MCF 10A (cell line): ENCODE results near the gene CALML6. TPM values are rescaled to one million over a fixed set of nuclear protein-coding genes. Genes with fewer than 3 reads are reported as not detected.

Experiments
- BruUV-seq: library from RNA; stranded (reverse); fragments of 400-500 nt; replicated peaks from 2 replicates; lab custom pipeline; 2021; lab: Mats Ljungman, UMichigan
- CTCF ChIA-PET: fragments of 300-600 bp; sonication (Branson Sonifier 250); formaldehyde crosslinking; extraction: SDS; loops from one replicate; lab custom pipeline; 2021; ENCODE audit warnings: antibody characterized with exemption, inconsistent platforms; lab: Yijun Ruan, JAX
- POLR2A ChIA-PET: fragments of 300-600, 350-650 bp; sonication (Branson Sonifier 250); formaldehyde crosslinking; extraction: SDS; loops from one replicate; lab custom pipeline; 2020; ENCODE audit warnings: antibody characterized with exemption, inconsistent platforms; lab: Yijun Ruan, JAX
- DNase-seq: peaks from one replicate; pipeline ENCODE4 v3.0.0-alpha.2; 2018; ENCODE audit not compliant: unreplicated experiment
- H3K27ac Mint-ChIP-seq: one replicate; pipeline ENCODE4 v1.8.0; 2022; ENCODE audit warnings: mild to moderate bottlenecking, low read depth, mixed read lengths; ENCODE audit not compliant: unreplicated experiment
- H3K27me3 Mint-ChIP-seq: one replicate; pipeline ENCODE4 v1.8.0; 2022; ENCODE audit warnings: mixed read lengths; ENCODE audit not compliant: insufficient read depth, unreplicated experiment
- H3K36me3 Mint-ChIP-seq: one replicate; pipeline ENCODE4 v1.8.0; 2022; ENCODE audit warnings: mild to moderate bottlenecking, moderate library complexity, mixed read lengths; ENCODE audit not compliant: insufficient read depth, unreplicated experiment
- H3K4me1 Mint-ChIP-seq: one replicate; pipeline ENCODE4 v1.8.0; 2022; ENCODE audit warnings: mixed read lengths; ENCODE audit not compliant: insufficient read depth, unreplicated experiment
- H3K4me3 Mint-ChIP-seq: one replicate; pipeline ENCODE4 v1.8.0; 2022; ENCODE audit warnings: mild to moderate bottlenecking, moderate library complexity, mixed read lengths; ENCODE audit not compliant: unreplicated experiment
- H3K9me3 Mint-ChIP-seq: one replicate; pipeline ENCODE4 v1.8.0; 2022; ENCODE audit warnings: mixed read lengths; ENCODE audit not compliant: unreplicated experiment
- CTCF ChIP-seq: fragments of 200-600 bp; IDR thresholded peaks from one replicate; pipeline ENCODE4 v1.8.0; 2022; ENCODE audit warnings: antibody characterized with exemption, mild to moderate bottlenecking; ENCODE audit not compliant: unreplicated experiment
- intact Hi-C: fragments of 100-400 bp; cut with micrococcal nuclease; formaldehyde crosslinking; loops from 2 replicates; pipeline ENCODE4 v1.14.1; 2022
- total RNA-seq: library from RNA; stranded (reverse); gene quantifications from 2 replicates; pipeline ENCODE4 v1.2.3, GENCODE V29; 2022

The CALML6 gene
- total RNA-seq, 1 experiment from 2014 or later, result 1.7 TPM

GRCh38 chr1:1926886-1927660, 12.0 kb downstream of the CALML6 start:
- BruUV-seq, result no TSS peak
- CTCF ChIA-PET, result interaction anchor here (0.6 kb wide), 1 partner anchor 16 kb away, joined by 3 read pairs; no protein-coding TSS in a partner anchor

GRCh38 chr1:1927751-1928150, 12.7 kb downstream of the CALML6 start:
- no peak overlapping the region for H3K27ac Mint-ChIP-seq
- no peaks in the 10 kb centered on the region for H3K9me3 Mint-ChIP-seq
- H3K27me3 Mint-ChIP-seq, result no peaks in the 10 kb centered on the region
- no peak for TF ChIP-seq CTCF
- H3K4me3 Mint-ChIP-seq, result no peak overlapping the region
- CTCF ChIA-PET, result interaction anchor here (0.6 kb wide), 1 partner anchor 15 kb away, joined by 3 read pairs; no protein-coding TSS in a partner anchor
- H3K4me1 Mint-ChIP-seq, result no peaks in the 10 kb centered on the region
- H3K36me3 Mint-ChIP-seq, result peaks cover 7% of the 10 kb centered on the region
- no TSS peak for BruUV-seq
- DNase-seq, result no peak
- intact Hi-C loops, result no loop called here
- POLR2A ChIA-PET, result interaction anchor here (0.6 kb wide), 1 partner anchor 76 kb away, joined by 3 read pairs; the partner anchor contains the start of gene CFAP74

More at GRCh38 chr1:1926886-1927660, 12.0 kb downstream of the CALML6 start:
- Mint-ChIP-seq H3K9me3 (no peaks in the 10 kb centered on the region), H3K4me1 (no peaks in the 10 kb centered on the region), H3K36me3 (peaks cover 7% of the 10 kb centered on the region), H3K4me3 (no peak overlapping the region), H3K27me3 (no peaks in the 10 kb centered on the region), H3K27ac (no peak overlapping the region)
- TF ChIP-seq CTCF, result no peak
- POLR2A ChIA-PET, result no interaction called here
- DNase-seq, result no peak
- intact Hi-C loops, result no loop called here

GRCh38 chr1:1928231-1929101, 13.4 kb downstream of the CALML6 start:
- no peak for TF ChIP-seq CTCF
- H3K4me1 Mint-ChIP-seq, result no peaks in the 10 kb centered on the region
- intact Hi-C loops, result no loop called here
- H3K36me3 Mint-ChIP-seq, result peaks cover 4% of the 10 kb centered on the region
- no TSS peak for BruUV-seq
- CTCF ChIA-PET, result no interaction called here
- H3K4me3 Mint-ChIP-seq, result no peak overlapping the region
- no peak for DNase-seq
- no peaks in the 10 kb centered on the region for H3K9me3 Mint-ChIP-seq
- H3K27me3 Mint-ChIP-seq, result no peaks in the 10 kb centered on the region
- POLR2A ChIA-PET, result interaction anchor here (0.6 kb wide), 1 partner anchor 75 kb away, joined by 3 read pairs; the partner anchor contains the start of gene CFAP74
- H3K27ac Mint-ChIP-seq, result no peak overlapping the region
